ENCODE results near the gene PDE1A. TPM values are rescaled to one million over a fixed set of nuclear protein-coding genes. Genes with fewer than 3 reads are reported as not detected.

PDE1A gene
- total RNA-seq, 2 donors from 2014 or later: 0.31 TPM; not detected in 1

GRCh38 chr2:182163878-182164277, 263.0 kb downstream of the PDE1A start:
- no peaks in the 10 kb centered on the region for H3K27me3 ChIP-seq (ENCODE audit: control insufficient read depth, insufficient read depth, low read length, poor library complexity, severe bottlenecking)
- no peak overlapping the region for H3K4me3 ChIP-seq (ENCODE audit: low read length)
- Mint-ChIP-seq H3K27ac (no peak overlapping the region), H3K36me3 (ENCODE audit: low read depth) (no peaks in the 10 kb centered on the region), H3K4me1 (no peaks in the 10 kb centered on the region), H3K27me3 (ENCODE audit: insufficient read depth) (no peaks in the 10 kb centered on the region), H3K9me3 (no peaks in the 10 kb centered on the region), H3K4me3 (no peak overlapping the region)
- no peaks in the 10 kb centered on the region for H3K36me3 ChIP-seq (ENCODE audit: control insufficient read depth, insufficient read depth, low read length)
- H3K4me1 ChIP-seq (ENCODE audit: control insufficient read depth, insufficient read depth, low read length): no peaks in the 10 kb centered on the region
- no peaks in the 10 kb centered on the region for H3K9me3 ChIP-seq (ENCODE audit: control insufficient read depth, low read length)
- no peak overlapping the region for H3K27ac ChIP-seq (ENCODE audit: low read depth, low read length)
- TF ChIP-seq, protein P1, sequence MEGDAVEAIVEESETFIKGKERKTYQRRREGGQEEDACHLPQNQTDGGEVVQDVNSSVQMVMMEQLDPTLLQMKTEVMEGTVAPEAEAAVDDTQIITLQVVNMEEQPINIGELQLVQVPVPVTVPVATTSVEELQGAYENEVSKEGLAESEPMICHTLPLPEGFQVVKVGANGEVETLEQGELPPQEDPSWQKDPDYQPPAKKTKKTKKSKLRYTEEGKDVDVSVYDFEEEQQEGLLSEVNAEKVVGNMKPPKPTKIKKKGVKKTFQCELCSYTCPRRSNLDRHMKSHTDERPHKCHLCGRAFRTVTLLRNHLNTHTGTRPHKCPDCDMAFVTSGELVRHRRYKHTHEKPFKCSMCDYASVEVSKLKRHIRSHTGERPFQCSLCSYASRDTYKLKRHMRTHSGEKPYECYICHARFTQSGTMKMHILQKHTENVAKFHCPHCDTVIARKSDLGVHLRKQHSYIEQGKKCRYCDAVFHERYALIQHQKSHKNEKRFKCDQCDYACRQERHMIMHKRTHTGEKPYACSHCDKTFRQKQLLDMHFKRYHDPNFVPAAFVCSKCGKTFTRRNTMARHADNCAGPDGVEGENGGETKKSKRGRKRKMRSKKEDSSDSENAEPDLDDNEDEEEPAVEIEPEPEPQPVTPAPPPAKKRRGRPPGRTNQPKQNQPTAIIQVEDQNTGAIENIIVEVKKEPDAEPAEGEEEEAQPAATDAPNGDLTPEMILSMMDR (conservative IDR thresholded peaks at IDR 0.05): no peak
- no peak overlapping the region for H3K9ac ChIP-seq (ENCODE audit: extremely low read depth, low read length, poor library complexity, severe bottlenecking)
- DNase-seq: no peak
- 93 to 94% methylated on average over 3 of the region's 3 CpGs for WGBS, 2 experiments (ENCODE audit: insufficient coverage in 1 of 2, insufficient read length in 1 of 2)

DNA sequence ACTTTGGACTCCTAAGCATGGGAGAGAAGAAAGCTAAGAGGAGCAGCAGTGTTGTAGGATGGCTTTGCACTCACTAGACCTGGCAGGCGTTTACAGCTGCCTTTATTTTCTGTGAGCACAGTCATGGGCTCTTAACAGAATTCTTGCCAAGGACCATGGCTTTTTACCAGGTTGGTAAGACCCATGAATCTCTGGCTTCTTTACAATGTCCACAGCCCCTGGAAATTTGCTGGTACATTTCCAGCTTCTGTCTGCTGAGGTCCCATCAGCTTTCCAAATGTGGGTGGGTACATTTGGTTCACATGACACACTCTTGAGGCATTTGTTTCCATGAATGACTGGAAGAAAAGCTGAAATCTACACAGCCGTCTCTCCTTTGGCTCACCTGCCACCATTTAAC, 278.5 kb downstream of the PDE1A start:
- TF ChIP-seq, protein P1 (conservative IDR thresholded peaks at IDR 0.05): no peak
- H3K4me1 Mint-ChIP-seq: peaks cover 20% of the 10 kb centered on the region
- peaks cover 4% of the 10 kb centered on the region for H3K9me3 Mint-ChIP-seq
- H3K27ac ChIP-seq (ENCODE audit: low read depth, low read length): no peak overlapping the region
- H3K4me3 Mint-ChIP-seq: no peak overlapping the region
- peaks cover 6% of the 10 kb centered on the region for H3K4me1 ChIP-seq (ENCODE audit: control insufficient read depth, insufficient read depth, low read length)
- H3K4me3 ChIP-seq (ENCODE audit: low read length): no peak overlapping the region
- DNase-seq: no peak
- 85 to 100% methylated on average over 1 to 2 of the region's 2 CpGs for WGBS, 2 experiments (ENCODE audit: insufficient coverage in 1 of 2, insufficient read length in 1 of 2)
- no peaks in the 10 kb centered on the region for H3K9me3 ChIP-seq (ENCODE audit: control insufficient read depth, low read length)
- H3K27me3 ChIP-seq (ENCODE audit: control insufficient read depth, insufficient read depth, low read length, poor library complexity, severe bottlenecking): no peaks in the 10 kb centered on the region
- no peaks in the 10 kb centered on the region for H3K36me3 ChIP-seq (ENCODE audit: control insufficient read depth, insufficient read depth, low read length)
- H3K27me3 Mint-ChIP-seq (ENCODE audit: insufficient read depth): no peaks in the 10 kb centered on the region
- peak overlapping the region; percentile 48 for H3K27ac Mint-ChIP-seq
- no peak overlapping the region for H3K9ac ChIP-seq (ENCODE audit: extremely low read depth, low read length, poor library complexity, severe bottlenecking)
- H3K36me3 Mint-ChIP-seq (ENCODE audit: low read depth): no peaks in the 10 kb centered on the region

- H3K27ac Mint-ChIP-seq: peak overlapping the region; percentile 84
- WGBS, 2 experiments (ENCODE audit: insufficient coverage in 1 of 2, insufficient read length in 1 of 2): 75% methylated on average over 1 of the region's 1 CpG; no CpG with 5 or more reads in 1 of the 2 experiments
- H3K9me3 Mint-ChIP-seq: peaks cover 4% of the 10 kb centered on the region
These were observed 282.1 kb downstream of the PDE1A start for GRCh38 chr2:182144776-182145165.

More at GRCh38 chr2:182144776-182145165, 282.1 kb downstream of the PDE1A start:
- H3K4me3 ChIP-seq (ENCODE audit: low read length): no peak overlapping the region
- H3K9ac ChIP-seq (ENCODE audit: extremely low read depth, low read length, poor library complexity, severe bottlenecking): no peak overlapping the region
- peak overlapping the region; percentile 34 for H3K27ac ChIP-seq (ENCODE audit: low read depth, low read length)
- peaks cover 6% of the 10 kb centered on the region for H3K4me1 ChIP-seq (ENCODE audit: control insufficient read depth, insufficient read depth, low read length)
- Mint-ChIP-seq H3K27me3 (ENCODE audit: insufficient read depth) (no peaks in the 10 kb centered on the region), H3K4me1 (peaks cover 22% of the 10 kb centered on the region), H3K36me3 (ENCODE audit: low read depth) (no peaks in the 10 kb centered on the region), H3K4me3 (no peak overlapping the region)
- H3K27me3 ChIP-seq (ENCODE audit: control insufficient read depth, insufficient read depth, low read length, poor library complexity, severe bottlenecking): no peaks in the 10 kb centered on the region
- TF ChIP-seq, protein P1 (conservative IDR thresholded peaks at IDR 0.05): no peak
- no peak for DNase-seq
- H3K9me3 ChIP-seq (ENCODE audit: control insufficient read depth, low read length): no peaks in the 10 kb centered on the region
- no peaks in the 10 kb centered on the region for H3K36me3 ChIP-seq (ENCODE audit: control insufficient read depth, insufficient read depth, low read length)
